ENCODE measurements around the gene SPPL3.

The SPPL3 gene

DNA sequence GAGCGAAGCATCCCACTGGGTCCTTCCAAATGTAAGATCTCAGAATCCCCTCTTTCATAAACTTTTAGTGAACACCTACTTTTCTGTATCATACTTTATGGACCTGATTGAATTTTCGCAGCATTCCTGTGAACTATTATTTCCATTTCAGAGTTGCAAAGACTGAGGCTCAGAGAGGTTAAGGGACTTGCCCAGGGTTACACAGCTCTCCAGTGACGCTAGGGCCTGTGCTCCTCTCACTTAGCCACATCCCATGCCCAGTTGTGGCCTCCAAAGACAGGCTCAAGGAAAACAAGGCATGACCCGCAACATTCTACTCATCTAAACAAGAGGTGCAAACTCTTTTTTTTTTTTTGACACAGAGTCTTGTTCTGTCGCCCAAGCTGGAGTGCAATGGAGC is 25.9 kb upstream of the SPPL3 start:
- TF ChIP-seq ZFX (IDR thresholded peaks at IDR 0.05; ENCODE audit: borderline replicate concordance): no peak
- TF ChIP-seq CTCF (IDR thresholded peaks at IDR 0.05): no peak
- 0 out of 2 replicates have a peak overlapping the region, but pooled peaks have one; percentile 31 for H3K27ac ChIP-seq

DNA sequence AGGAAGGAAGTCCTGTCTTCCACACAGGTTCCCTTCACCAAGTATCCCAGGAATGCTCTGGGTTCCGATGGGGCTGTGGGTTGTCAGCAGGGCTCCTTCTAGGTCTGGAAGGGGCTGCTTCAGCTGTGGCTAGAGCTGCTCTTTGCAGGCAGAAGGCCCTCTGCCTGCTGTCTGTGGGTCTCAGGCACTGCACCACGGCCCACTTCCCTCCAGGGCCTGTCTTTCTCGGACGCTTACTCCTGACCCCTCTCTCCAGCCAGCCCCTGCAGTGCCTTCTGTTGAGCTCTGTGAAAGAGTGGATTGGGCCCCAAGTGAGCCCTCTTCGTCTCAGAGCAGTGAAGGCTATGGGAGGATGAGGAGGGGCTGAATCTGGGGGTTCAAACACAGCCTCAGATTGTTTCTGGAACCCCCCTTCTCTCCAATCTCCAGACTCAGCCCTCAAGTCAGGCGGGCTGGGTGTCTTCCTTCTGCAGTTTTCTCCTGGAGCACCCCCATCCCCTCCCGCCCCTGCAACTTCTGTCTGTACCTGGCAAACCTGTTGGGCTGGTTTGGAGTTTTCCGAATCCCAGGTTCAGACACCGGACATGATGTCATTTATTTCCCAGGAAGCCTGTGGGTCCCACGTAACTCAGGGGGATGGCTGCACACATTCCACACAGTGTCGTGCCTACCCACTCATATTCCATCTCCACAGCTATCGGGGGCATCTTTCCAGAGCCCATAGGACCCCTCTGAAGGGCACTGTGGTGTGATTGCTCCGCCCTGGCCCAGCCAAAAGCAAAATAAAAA is 24.9 kb upstream of the SPPL3 start:
- 0 out of 2 replicates have a peak overlapping the region, but pooled peaks have one; percentile 31 for H3K27ac ChIP-seq
- no peak for TF ChIP-seq ZFX (IDR thresholded peaks at IDR 0.05; ENCODE audit: borderline replicate concordance)
- no peak for TF ChIP-seq CTCF (IDR thresholded peaks at IDR 0.05)

DNA sequence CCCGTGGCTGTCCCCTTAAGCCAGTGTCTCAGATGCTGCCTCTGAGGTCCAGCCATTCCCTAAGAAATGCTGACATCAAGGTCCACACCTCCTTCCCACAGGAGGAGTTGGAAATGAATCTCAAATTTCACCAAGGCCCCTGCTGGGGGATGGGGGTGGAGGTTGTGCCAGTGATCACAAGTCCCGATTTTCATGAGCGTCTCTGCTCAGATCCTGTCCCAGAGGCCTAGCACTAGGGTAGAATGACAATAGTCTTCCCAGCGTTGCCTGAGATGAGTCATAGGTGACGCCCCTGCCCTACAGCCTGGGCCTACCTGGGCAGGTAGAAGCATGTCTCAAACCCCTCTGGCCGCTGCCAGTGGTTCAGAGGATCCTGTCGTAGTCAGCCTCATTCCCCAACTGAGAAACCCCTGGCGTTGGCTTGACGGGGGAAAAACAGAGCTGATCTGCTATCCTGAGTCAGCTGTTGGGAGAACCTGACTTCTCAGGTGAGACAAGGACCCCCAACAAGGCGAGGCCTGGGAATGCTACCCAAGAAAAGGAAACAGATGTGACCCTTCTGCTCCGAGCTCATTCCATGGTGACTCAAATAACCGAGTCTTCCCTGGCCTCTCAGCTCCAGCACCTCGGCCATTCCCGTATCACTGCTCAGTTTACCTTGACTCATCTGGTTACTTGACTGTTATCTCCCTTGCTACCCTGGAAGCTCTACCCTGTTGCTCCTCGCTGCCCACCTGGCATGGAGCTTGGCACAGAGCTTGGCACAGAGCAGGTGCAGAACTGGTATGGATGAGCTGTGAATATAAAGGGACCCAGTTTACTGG is 21.8 kb upstream of the SPPL3 start:
- no peak overlapping the region for H3K27ac ChIP-seq

DNA sequence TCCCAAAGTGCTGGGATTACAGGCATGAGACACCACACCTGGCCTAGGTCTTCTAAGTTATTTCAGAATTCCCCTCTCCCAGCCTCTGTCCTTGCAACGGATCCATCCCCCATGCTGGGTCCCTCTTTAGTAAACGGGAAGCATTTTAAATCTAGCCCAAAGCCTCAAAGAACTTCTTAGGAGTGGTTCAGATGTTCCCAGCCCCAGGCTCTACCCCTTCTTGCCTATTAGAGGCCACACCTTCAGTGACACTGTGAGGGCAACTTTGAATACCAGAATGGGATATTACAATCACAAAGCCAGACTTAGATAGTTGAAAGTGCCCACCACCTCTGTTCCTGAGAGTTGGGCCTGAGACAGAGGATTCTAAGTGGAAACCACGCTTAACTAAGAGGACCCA is 18.1 kb upstream of the SPPL3 start:
- H3K27ac ChIP-seq: no peak overlapping the region
- TF ChIP-seq CTCF (IDR thresholded peaks at IDR 0.05): no peak
- no peak for TF ChIP-seq ZFX (IDR thresholded peaks at IDR 0.05; ENCODE audit: borderline replicate concordance)

More for the DNA sequence above, 21.8 kb upstream of the SPPL3 start:
- TF ChIP-seq CTCF (IDR thresholded peaks at IDR 0.05) (no peak), ZFX (IDR thresholded peaks at IDR 0.05; ENCODE audit: borderline replicate concordance) (no peak)

- no peak overlapping the region for H3K27ac ChIP-seq
- TF ChIP-seq ZFX (IDR thresholded peaks at IDR 0.05; ENCODE audit: borderline replicate concordance) (no peak), CTCF (IDR thresholded peaks at IDR 0.05) (no peak)
Measured at GRCh38 chr12:120921637-120922036, 17.5 kb upstream of the SPPL3 start.

DNA sequence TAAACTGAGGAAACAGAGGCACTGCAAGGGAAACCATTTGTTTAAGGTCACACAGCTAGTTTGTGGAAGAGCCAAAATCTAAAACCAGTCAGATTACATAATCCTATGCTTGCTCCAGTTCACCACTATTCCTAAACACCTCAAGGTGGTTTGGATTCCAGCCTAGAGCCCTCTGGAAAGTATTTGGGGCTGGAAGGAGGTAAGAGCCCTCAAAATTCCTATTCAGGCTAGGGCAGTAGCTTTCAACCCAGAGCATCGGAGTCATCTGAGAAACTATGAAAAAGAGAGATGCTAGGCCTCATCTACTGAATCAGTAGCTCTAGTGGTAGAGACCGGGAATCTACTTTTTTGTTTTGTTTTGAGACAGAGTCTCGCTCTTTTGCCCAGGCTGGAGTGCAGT is 16.0 kb upstream of the SPPL3 start:
- no peak overlapping the region for H3K27ac ChIP-seq

More for the DNA sequence above, 16.0 kb upstream of the SPPL3 start:
- TF ChIP-seq CTCF (IDR thresholded peaks at IDR 0.05) (no peak), ZFX (IDR thresholded peaks at IDR 0.05; ENCODE audit: borderline replicate concordance) (no peak)

Data from 22Rv1 (cell line).